HPDE6-E6E7 (cell line): ENCODE results near the gene PXK.

ENCODE experiments used
- DNase-seq: peaks from one replicate; pipeline ENCODE4 v3.0.0; 2011; ENCODE audit warnings: missing footprints; ENCODE audit errors: extremely low spot score

The PXK gene

DNA sequence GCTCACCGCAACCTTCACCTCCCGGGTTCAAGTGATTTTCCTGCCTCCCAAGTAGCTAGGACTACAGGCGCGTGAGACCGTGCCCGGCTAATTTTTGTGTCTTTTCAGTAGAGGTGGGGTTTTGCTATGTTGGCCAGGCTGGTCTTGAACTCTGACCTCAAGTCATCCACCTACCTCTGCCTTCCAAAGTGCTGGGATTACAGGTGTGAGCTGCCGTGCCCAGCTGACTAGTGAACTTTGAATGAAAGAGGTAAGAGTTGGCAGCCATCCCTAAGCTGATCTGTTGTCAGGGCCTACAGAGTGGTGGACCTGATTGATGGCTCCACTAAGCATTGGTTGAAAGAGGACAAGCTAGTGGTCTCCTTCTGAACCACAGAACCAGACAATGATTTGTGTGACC lies 15.3 kb downstream of the PXK start:
- no peak for DNase-seq

DNA sequence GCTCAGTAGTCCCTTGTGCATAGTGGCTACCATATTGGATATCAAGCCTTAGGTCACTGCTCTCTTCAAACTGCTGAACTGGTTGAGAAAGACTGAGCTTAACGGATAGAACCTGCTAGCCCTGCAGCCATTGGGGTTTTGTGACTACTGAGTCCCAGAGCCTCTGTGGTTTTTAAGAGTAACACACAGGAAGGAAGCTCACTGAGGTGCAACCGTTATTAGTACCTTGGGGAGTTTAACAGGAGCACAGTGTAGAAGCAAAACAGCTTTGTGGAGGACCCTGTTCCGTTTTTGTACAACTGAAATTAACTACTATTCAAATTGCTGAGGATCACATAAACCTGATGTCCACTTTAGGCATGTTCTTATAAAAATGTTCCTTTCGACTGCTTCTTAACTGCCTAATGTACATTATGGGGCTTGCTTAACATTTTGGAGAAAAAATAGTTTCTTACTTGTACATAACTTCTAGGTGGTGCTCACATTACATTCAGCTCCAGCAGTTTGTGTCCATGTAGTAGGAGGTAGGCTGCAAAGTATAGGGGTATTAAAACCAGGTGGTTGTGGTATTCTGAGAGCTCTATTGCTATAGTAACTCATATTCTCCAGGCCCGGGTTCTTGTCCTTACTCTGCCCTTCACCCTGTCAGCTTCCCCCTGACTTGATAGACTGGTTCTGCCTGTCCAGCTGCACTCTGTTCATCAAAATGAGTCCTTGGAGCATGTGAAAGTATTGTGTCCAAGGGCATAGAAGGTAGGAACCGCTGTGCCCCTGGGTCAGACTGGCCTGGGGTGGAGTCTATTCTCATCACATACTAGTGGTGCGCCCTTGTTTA lies 17.3 kb downstream of the PXK start:
- no peak for DNase-seq

DNA sequence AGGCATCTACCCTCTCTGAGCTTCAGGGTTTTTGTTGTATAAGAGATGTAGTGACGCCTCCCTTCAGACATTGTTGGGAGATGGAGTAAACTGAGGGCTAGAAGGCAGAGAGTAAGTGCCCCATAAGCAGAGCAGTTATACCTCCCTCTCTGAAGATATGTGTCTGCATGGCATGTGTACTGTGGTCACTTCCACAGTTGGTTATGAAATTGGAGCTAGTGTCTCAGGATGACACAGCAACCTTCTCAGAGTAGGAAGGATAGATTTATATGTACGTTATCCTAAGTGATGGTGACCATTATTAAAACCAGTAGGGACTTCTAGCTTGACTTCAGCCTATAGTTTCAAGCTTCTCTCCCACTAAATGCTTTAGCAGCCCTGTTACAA lies 17.9 kb downstream of the PXK start:
- DNase-seq, result no peak

DNA sequence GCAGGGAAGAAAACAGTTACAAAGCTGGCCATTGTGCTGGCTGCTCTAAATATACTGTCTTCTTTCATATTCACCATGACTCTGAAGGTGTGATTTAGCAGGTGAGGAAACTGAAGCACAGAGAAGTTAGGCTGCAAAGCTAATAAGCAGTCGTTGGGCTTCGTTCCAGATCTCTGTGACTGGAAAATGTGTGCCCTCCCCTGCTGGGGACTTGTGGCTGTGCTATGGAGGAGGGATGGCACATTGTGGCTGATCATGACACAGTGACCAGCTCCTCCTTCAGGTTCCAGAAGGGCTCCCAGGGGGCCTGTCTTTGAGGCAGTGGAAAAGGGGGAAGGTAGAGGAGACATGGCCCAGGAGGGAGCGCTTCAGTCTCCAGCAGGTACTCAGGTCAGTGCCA lies 19.2 kb downstream of the PXK start:
- DNase-seq, result no peak

DNA sequence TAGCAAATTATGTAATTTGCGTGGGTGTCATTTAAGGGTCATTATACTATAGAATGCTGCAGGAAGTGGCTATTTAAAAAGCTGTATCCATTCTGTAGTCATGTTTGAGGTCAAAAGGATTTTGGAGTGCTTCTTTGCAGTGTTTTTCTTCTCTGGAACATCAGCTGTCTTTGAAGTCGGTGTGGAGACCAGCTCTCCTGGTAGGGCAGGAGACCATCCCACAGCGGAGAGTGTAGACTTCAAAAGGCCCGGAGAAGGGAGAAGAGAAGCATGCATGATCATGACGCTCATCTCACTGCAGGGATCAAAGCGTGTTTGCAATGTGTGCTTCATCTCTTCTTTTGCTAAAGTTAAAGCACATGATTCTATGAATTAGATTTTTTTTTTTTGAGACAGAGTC lies 19.9 kb downstream of the PXK start:
- no peak for DNase-seq

DNA sequence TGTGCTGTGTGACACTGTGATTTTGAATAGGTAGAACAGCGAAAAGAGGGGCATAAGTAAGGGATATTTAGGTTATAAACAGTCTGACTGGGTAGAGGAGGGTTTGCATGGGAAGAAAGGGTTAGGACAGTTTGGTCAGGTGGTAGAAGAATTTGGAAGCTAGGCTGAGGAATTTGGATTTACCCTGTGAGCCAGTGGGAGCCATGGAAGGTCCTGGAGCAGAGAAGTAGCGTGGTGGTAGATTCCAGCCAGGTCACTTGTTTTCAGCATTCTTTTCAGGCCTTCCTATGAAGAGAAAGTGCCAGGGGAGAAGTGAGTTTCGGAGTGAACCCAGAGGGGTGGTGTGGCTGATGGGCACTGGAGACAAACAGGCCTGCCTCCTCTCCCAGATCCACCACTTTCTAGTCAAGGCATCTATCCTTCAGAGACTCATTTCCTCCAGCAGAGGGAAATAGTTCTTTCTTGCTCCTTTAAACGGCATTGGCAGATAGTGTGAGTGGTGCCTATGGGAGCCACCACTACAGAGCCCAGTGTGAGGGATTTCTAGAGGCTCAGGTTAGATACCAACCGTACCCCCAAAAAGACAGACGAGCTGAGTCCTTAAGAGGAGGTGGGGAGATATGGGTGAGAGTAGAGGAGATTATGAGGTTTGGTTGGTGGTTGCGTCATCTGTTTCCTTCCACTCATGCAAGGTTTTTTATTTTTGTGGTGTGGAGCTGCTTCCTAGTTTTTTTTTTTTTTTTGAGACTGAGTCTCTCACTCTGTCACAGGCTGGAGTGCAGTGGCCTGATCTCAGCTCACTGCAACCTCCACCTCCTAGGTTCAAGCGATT lies 21.2 kb downstream of the PXK start:
- no peak for DNase-seq

DNA sequence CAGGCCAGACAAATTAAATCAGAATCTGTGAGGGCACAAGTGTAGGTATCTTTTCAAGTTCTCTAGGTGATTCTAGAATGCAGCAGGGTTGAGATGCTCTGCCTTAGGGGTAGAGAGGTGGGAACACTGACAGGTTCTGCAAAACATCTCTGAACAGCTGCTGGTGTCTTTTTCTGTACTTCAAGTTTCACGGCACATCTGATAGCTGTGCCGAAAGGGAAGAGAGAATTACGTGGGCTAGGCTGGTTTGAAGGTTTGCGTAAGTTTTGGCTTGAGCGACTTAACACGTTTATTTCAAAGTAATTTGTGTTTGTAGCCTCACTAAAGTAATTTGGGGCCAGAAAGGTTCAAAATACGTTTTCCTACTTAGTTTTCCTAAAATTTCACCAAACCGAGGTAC lies 22.5 kb downstream of the PXK start:
- DNase-seq, result no peak

DNA sequence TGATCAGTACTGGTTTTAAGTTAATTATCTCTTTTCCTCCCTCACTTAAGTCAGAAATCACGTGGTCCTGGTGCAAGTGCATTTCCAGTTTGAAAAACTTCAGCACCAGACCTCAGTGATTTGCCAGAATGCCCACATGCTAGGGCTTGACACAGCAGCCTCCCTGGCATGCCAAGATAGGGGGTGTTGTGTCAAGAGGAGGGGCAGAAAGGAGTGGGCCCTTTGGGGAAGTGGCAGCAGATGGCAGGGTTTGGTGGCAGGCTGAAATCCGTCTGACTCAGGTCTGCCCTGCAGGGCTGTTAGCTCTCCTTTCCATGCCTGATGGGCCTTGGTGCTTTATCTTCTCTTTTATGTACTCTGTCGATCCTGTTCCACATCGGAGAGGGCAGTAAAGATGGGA lies 23.4 kb downstream of the PXK start:
- no peak for DNase-seq

DNA sequence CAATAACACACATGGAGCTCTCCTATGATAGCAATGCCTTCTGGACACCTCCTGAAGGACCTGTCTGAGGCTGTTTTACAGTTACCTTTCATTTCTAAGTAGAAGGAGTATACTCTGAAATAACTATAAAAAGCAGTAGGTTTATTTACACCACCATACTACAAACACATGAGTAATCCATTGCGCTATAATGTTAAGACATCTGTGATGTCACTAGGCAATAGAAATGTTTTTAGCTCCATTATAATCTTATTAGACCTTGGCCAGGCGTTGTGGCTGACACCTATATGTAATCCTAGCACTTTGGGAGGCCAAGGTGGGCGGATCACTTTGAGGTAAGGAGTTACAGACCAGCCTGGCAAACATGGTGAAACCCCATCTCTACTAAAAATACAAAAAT lies 24.7 kb downstream of the PXK start:
- DNase-seq, result no peak

DNA sequence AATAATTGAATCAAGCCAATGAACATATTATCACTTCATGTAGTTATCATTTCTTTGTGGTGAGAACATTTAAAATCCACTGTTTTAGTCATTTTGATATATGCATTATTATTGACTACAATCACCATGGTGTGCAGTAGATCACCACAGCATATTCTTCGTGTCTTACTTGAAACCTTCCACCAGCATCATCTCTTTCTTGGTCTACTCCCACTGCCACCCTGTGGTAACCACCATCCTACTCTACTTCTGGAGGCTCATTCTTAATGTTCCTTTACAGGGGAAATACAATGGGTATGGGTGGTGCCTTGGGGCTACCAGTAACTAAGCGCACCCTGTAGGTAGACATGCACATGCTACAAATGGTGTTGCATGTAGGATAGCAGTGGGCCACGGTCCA lies 25.4 kb downstream of the PXK start:
- no peak for DNase-seq

DNA sequence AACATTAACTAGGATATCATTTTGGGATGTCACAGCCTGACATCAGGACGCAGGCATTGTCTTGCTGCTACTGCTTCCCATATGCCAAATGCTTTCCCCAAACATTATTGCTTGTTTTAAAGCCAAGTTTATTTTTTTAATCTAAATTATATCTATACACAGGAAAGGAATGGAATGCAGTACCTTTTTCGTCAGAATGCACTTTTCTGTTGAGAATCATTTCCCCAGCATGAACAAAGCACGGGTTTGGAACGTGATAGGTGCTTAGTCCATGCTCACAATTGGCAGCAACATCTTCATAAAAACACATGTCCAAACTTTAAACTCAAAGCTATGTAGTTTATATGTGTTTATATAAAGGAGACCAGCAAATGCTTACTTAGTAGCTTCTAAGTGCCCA lies 26.1 kb downstream of the PXK start:
- no peak for DNase-seq

DNA sequence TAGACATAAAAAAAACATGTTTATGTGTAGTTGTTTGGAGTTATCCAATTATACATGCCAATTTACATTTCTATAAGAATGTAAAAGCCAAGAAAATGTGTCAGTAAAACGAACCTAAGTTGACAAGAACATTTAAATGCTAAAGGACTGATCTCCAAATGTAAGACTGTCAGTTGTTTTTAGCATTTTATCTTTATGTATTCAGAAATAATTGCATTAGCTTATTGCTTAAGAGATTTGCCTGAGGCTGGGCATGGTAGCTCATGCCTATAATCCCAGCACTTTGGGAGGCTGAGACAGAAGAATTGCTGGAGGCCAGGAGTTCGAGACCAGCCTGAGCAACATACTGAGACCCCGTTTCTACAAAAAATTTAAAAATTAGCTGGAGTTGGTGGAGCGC lies 26.9 kb downstream of the PXK start:
- no peak for DNase-seq

DNA sequence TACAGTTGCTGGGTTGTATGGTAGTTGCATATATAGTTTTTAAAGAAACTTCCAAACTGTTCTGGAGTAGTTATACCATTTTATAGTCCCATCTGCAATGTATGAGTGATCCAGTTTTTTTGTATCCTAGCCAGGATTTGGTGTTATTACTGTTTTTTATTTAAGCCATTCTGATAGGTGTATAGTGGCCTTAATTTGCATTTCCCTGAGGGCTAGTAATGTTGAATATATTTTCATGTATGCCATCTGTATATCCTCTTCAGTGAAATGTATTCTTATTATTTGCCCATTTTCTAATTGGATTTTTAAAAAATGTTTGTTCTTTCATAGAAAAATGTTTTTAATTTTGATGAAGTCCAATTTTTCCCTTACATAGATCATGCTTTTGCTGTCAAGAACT lies 29.2 kb downstream of the PXK start:
- no peak for DNase-seq

DNA sequence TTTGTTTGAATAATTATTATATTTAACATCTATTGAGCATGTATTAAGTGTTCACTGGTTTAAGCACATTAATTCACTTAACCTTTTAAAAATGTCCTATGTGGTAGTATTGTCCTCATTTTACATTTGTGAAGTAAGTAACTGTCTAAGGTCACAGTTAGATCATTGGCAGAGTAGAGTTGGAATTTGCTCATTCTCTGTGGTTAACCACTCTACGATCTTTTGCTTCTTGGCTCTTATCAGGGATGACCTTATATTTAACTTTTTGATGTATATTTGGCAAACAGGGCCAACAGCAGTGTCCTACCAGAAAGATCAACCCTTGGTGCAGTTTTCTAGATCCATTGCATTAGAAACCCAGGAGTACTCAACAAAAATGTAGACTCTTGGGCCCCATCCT lies 34.0 kb downstream of the PXK start:
- no peak for DNase-seq

DNA sequence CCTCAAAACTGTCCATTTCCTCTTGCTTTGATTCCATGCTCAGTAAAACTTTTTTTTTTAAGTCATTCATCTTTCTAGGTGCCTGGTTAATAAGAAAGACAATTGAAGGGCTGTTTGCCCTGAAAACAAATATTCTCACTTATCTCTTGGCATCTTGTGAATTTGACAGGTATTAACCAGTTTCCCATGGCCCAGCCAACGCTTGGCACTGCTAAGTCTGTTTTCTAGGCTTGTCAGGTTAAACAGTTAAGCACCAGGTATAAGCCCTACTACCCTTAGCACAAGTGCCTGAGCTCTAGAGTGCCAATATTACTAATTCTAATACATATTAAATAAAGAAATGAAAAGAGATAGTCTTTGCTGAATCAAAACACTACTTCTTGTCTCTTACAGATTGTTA lies 36.3 kb downstream of the PXK start:
- DNase-seq, result no peak

DNA sequence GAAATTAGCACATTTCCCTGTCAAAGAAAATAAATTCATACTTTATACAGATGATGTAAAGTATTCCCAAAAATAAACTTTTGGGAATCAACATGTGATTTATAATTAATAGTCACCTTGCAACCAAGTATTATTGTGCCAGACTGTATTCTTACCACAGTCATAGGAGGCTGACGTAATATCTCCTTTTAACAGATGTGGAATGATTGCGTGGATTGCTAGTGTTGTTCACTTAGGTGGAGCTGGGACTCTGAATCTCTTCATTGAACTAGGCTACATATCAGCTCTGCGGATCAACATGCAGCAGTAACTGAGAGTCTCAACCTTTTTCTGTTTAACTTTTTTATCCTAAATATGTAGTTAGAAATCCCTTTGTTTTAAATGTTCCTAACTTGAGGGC lies 37.2 kb downstream of the PXK start:
- no peak for DNase-seq

DNA sequence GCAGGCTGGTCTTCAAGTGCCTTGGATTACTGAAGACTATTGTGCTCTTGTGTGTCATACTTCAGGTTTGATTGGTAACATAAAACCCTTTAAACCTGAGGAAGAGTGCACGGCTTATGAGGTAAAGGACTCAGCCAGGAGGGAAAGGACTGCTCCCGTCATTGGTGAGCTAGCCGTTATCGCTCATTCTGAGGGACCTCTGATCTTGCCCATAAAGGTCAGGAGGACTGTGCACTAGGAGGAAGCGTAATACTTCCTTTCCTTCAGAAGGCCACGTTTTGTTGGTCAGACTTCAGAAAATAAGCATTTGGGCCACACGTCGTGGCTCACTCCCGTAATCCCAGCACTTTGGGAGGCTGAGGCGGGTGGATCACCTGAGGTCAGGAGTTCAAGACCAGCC lies 37.7 kb downstream of the PXK start:
- no peak for DNase-seq

DNA sequence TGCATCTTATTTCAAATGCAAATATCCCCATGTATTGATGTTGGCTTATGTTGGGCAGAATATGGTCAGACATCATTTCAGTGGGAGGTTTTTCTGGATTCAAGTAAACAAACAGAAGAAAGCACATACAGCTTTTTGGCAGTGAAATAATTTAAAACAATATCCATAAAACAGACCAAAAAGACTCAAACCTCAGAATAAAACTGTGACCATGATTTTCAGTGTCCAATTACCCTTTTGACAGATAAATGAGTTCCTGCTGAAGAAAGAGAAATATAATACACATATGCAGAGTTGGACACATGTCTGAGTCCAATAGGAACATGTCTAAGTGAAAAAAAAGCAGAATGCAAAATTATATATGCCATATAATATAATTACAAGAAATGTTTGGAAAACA lies 39.1 kb downstream of the PXK start:
- no peak for DNase-seq

DNA sequence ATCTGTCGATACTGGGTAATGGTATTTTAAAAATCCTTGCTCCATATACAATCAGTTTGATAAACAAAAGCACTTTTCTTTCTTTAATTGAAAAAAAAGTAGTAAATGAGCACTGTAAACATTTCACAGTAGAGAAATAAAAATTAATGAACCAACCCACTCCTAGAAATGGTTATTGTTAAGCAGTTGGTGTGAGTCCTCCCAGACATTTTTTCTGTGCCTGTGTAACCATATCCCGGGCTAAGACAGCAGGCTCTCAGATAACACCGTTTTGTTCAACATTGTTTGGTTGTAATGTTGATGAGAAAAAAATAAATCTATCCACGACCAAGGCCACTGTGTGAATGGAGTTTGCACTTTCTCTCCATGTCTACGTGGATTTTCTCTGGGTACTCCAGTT lies 42.6 kb downstream of the PXK start:
- no peak for DNase-seq

DNA sequence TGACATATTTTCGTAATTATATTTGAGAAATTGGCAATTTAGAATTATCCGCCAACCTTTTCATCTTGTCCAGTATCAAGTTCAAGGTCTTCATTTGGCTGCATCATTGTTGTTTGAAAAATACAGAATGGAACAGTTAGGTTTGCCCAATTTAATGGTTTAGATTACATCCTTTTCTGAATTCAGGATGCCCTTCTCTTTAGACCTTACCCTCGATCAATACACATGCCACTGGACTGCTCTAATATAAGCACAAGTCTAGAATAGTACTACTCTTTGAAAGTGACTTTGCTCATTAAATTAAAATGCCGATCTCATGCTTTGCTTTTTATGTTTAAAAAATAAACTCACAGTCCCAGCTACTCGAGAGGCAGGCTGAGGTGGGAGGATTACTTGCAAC lies 44.5 kb downstream of the PXK start:
- no peak for DNase-seq

DNA sequence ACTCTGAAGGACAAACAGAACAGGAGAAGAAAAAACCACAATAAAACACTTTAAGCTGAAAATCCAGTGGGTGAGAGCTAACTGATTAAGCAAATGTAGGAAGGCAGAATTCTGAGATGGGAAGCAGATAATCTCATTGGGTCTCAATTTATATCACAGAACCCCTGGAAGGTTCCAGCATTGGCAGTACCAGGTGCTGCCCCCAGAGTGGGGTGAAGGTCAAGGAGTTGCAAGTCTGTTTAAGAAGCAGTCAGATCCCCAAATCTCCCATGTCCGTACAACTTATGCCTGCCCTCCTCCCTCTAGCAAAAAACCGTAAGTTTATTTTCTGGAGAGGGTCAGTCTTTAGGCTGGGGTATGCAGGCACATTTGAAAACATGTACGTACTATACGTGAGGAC lies 45.1 kb downstream of the PXK start:
- DNase-seq, result no peak

DNA sequence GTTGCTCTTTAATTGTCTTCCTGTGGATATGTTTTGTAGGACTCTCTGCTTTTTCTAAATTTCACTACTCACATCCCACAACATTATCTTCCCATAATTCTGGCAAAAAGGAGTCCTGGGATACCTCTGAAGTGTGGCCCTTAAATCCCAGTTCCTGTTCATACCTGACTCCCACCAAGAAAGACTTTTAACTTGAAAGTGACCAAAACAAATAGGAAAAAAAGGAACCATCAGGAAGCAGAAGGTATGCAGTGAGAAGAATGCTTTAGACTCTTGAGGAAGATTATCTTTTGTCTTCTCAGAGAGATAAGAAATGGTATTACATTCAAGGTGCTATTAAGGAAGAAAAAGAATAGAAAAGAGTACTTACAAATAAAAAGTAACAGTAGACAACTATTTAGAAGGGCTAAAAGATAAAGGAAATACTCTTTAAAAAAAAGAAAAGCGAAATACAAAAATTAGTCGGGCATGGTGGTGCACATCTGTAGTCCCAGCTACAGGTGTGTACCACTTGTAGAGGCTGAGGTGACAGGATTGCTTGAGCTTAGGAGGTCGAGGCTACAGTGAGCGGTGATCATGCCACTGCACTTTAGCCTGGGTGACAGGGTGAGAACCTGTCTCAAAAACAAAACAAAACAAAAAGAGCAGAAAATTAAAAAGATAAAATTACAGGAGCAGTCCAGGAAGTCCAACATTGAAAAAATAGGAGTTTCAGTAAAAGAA lies 46.8 kb downstream of the PXK start:
- no peak for DNase-seq

DNA sequence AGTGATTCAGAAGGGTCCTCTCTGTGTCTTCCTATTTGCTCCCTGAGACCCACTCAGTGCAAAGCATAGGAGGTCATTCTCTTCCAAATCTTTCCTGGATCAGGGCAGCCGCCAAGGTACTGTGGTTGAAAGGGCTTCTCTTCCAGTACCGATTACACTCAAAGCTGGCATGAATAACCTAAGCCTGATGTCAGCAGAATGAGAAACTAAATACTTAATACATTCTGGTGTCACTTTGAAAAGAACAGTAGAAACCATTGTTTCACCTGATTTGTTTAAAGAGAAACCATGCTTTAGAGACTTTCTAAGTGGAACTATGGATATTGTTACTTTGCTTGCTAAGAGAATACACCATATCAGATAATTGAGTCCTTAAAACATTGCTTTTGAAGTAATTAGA lies 50.8 kb downstream of the PXK start:
- no peak for DNase-seq
